GM12878 (cell line): Measurements from ENCODE around the gene VASH1.

Experiments
- LARP7 ChIP-seq: fragments of 450-650 bp; IDR thresholded peaks from 2 replicates; pipeline ENCODE4 v1.6.1; 2017; ENCODE audit warnings: mild to moderate bottlenecking
- POLR2A ChIP-seq: IDR thresholded peaks from 2 replicates; pipeline ENCODE4 v1.6.1; 2011; ENCODE audit warnings: low read depth, mild to moderate bottlenecking, low read length
- RCOR1 ChIP-seq: conservative IDR thresholded peaks from 2 replicates; pipeline ENCODE4 v1.6.1; 2012; ENCODE audit warnings: low read depth, low read length, improper control_type of control experiment
- SIN3A ChIP-seq: IDR thresholded peaks from 2 replicates; pipeline ENCODE4 v1.6.1; 2012; ENCODE audit warnings: low read depth, low read length, improper control_type of control experiment
- SUZ12 ChIP-seq: fragments of 200-600 bp; sonication (generic); IDR thresholded peaks from one replicate; pipeline ENCODE4 v1.6.1; 2018; ENCODE audit warnings: antibody characterized with exemption, mild to moderate bottlenecking; ENCODE audit not compliant: unreplicated experiment
- TF ChIP-seq, protein P1 (sequence below): IDR thresholded peaks from 2 replicates; pipeline ENCODE4 v1.6.1; 2012; ENCODE audit warnings: improper control_type of control experiment, low read depth, low read length; ENCODE audit not compliant: insufficient replicate concordance

DNA sequence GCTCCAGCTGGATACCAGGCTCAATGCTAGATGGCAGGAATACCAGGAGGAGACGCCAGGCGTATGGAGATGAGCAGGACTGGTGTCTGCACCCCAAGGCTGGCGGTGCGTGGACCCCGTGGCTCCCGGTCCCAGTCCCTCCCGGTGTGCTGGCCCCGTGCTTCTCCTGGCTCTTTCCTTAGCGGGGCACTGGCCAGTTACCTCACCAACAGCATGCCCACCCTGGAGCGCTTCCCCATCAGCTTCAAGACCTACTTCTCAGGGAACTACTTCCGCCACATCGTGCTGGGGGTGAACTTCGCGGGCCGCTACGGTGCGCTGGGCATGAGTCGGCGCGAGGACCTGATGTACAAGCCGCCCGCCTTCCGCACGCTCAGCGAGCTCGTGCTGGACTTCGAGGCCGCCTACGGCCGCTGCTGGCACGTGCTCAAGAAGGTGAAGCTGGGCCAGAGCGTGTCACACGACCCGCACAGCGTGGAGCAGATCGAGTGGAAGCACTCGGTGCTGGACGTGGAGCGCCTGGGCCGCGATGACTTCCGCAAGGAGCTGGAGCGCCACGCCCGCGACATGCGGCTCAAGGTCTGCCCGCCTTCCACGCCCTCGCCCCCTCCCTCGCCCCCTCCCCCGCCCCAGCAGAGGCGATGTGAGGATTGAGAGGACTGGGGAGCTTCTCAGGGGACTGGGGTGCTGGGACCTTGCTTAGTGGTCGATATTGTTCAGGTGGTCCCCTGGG, 14.6 kb downstream of the VASH1 start:
- TF ChIP-seq SIN3A (no peak), POLR2A (peak; percentile 34; the same call in 1 of the 2 replicates), RCOR1 (no peak), LARP7 (no peak), SUZ12 (no peak)
- TF ChIP-seq, protein P1, sequence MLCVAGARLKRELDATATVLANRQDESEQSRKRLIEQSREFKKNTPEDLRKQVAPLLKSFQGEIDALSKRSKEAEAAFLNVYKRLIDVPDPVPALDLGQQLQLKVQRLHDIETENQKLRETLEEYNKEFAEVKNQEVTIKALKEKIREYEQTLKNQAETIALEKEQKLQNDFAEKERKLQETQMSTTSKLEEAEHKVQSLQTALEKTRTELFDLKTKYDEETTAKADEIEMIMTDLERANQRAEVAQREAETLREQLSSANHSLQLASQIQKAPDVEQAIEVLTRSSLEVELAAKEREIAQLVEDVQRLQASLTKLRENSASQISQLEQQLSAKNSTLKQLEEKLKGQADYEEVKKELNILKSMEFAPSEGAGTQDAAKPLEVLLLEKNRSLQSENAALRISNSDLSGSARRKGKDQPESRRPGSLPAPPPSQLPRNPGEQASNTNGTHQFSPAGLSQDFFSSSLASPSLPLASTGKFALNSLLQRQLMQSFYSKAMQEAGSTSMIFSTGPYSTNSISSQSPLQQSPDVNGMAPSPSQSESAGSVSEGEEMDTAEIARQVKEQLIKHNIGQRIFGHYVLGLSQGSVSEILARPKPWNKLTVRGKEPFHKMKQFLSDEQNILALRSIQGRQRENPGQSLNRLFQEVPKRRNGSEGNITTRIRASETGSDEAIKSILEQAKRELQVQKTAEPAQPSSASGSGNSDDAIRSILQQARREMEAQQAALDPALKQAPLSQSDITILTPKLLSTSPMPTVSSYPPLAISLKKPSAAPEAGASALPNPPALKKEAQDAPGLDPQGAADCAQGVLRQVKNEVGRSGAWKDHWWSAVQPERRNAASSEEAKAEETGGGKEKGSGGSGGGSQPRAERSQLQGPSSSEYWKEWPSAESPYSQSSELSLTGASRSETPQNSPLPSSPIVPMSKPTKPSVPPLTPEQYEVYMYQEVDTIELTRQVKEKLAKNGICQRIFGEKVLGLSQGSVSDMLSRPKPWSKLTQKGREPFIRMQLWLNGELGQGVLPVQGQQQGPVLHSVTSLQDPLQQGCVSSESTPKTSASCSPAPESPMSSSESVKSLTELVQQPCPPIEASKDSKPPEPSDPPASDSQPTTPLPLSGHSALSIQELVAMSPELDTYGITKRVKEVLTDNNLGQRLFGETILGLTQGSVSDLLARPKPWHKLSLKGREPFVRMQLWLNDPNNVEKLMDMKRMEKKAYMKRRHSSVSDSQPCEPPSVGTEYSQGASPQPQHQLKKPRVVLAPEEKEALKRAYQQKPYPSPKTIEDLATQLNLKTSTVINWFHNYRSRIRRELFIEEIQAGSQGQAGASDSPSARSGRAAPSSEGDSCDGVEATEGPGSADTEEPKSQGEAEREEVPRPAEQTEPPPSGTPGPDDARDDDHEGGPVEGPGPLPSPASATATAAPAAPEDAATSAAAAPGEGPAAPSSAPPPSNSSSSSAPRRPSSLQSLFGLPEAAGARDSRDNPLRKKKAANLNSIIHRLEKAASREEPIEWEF = no peak
